GM23248 (cell line): ENCODE measurements around the gene XG.

Experiments
- EZH2 ChIP-seq: fragments of 200-600 bp; sonication (generic); IDR thresholded peaks from 2 replicates; pipeline ENCODE4 v1.6.1; 2018; ENCODE audit warnings: antibody characterized with exemption, mild to moderate bottlenecking; ENCODE audit not compliant: insufficient read depth, poor library complexity, severe bottlenecking
- EZH2phosphoT487 ChIP-seq: fragments of 200-600 bp; sonication (generic); IDR thresholded peaks from 2 replicates; pipeline ENCODE4 v1.6.1; 2018; ENCODE audit warnings: antibody characterized with exemption, moderate library complexity, mild to moderate bottlenecking, low read depth; ENCODE audit not compliant: insufficient read depth

DNA sequence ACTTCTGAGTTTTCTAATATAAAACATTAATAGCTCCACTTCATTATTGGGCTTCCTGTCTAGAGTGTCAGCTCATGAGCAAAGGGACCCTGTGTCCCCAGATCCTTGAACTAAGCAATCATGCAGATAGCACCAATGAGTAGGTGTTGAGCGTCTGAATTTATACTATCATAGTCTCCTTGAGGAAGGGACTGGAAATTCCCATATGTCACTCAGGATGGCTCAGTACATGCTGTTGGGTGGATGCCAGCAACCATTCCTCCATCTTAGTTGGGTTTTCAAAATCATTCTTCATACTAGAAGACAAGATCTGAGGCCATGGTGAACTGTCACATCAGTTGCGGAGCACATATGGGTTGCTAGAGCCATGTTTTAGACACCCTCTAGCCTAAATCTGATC lies 33.0 kb upstream of the XG start:
- no peak for TF ChIP-seq EZH2
- no peak for TF ChIP-seq EZH2phosphoT487
